DND-41 (cell line): Measurements from ENCODE around the gene DNMBP.

Experiments
- ATAC-seq: fragments of 200-7000 bp; cut with Tn5 transposase; 3 replicates; pipeline ENCODE4 v1.9.1; 2021; ENCODE audit warnings: low read depth; ENCODE audit not compliant: insufficient read depth
- DNase-seq: peaks from one replicate; pipeline ENCODE4 v3.0.0-alpha.2; 2020
- H2AFZ ChIP-seq: 2 replicates; pipeline ENCODE4 v1.6.0; 2012; ENCODE audit warnings: low read depth, low read length
- H3K27ac ChIP-seq: 2 replicates; pipeline ENCODE4 v1.5.1; 2012; ENCODE audit warnings: low read length, inconsistent platforms
- H3K27me3 ChIP-seq: fragments of 200-600 bp; sonication (generic); 2 replicates; pipeline ENCODE4 v1.6.0; 2012; ENCODE audit warnings: low read length, mild to moderate bottlenecking, inconsistent platforms; ENCODE audit not compliant: insufficient read depth, poor library complexity
- H3K36me3 ChIP-seq: 2 replicates; pipeline ENCODE4 v1.5.1; 2012; ENCODE audit warnings: low read length, inconsistent platforms; ENCODE audit not compliant: insufficient read depth
- H3K4me1 ChIP-seq: 2 replicates; pipeline ENCODE4 v1.5.1; 2012; ENCODE audit warnings: mild to moderate bottlenecking, low read length; ENCODE audit not compliant: insufficient read depth
- H3K4me2 ChIP-seq: 2 replicates; pipeline ENCODE4 v1.6.0; 2012; ENCODE audit warnings: mild to moderate bottlenecking, moderate library complexity, low read length, inconsistent platforms; ENCODE audit not compliant: insufficient read depth
- H3K4me3 ChIP-seq, 2 experiments: fragments of 200-600 bp in 1 of 2; shearing (Covaris generic) in 1 of 2; 2 replicates each; pipeline ENCODE4 v1.5.1; 2012 to 2016; ENCODE audit warnings: inconsistent platforms in 2 of 2, low read length in 2 of 2, mild to moderate bottlenecking in 2 of 2, low read depth in 1 of 2, moderate library complexity in 1 of 2
- H3K79me2 ChIP-seq: 2 replicates; pipeline ENCODE4 v1.6.0; 2012; ENCODE audit warnings: low read length, inconsistent platforms; ENCODE audit not compliant: insufficient read depth
- H3K9ac ChIP-seq: 2 replicates; pipeline ENCODE4 v1.6.0; 2012; ENCODE audit warnings: low read depth, mild to moderate bottlenecking, inconsistent platforms, low read length, moderate library complexity
- H3K9me3 ChIP-seq: 2 replicates; pipeline ENCODE4 v1.5.1; 2012; ENCODE audit warnings: low read length, moderate library complexity, mild to moderate bottlenecking, inconsistent platforms; ENCODE audit not compliant: insufficient read depth, severe bottlenecking
- H4K20me1 ChIP-seq: 2 replicates; pipeline ENCODE4 v1.6.0; 2012; ENCODE audit warnings: low read length; ENCODE audit not compliant: insufficient read depth
- EZH2 ChIP-seq: IDR thresholded peaks from 3 replicates; pipeline ENCODE4 v1.6.1; 2012; ENCODE audit warnings: borderline replicate concordance, low read depth, mild to moderate bottlenecking, moderate library complexity, low read length, inconsistent platforms; ENCODE audit not compliant: severe bottlenecking
- TF ChIP-seq, protein P1 (sequence below): IDR thresholded peaks from 2 replicates; pipeline ENCODE4 v1.5.1; 2012; ENCODE audit warnings: borderline replicate concordance, low read length, moderate library complexity, mild to moderate bottlenecking; ENCODE audit not compliant: poor library complexity, severe bottlenecking; ENCODE audit errors: extremely low read depth

DNMBP gene

DNA sequence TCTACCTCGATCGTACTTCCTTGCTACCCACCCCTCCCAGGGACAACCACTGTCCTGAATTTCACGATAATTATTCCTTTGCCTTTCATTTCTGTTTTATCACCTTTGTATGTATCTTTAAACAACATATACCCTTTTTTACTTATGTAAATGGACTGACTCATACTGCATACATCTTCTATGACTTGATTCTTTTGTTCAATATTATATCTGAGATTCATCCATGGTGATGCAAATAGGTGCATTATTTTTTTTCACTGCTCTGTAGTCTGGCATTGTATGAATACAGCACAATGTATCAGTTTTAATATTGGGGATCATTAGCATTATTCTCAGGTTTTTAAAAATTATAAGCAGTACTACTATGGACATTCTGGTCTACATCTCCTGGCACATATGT, 157.9 kb downstream of the DNMBP start:
- Histone ChIP-seq H3K79me2 (no peaks in the 10 kb centered on the region), H3K9ac (no peak overlapping the region), H3K4me2 (no peak overlapping the region), H3K36me3 (no peaks in the 10 kb centered on the region), H3K4me1 (no peaks in the 10 kb centered on the region), H3K4me3 (no peak overlapping the region), H3K27ac (no peak overlapping the region), H2AFZ (no peak overlapping the region), H4K20me1 (peaks cover 3% of the 10 kb centered on the region; the same call in 1 of the 2 replicates), H3K9me3 (no peaks in the 10 kb centered on the region), H3K27me3 (no peaks in the 10 kb centered on the region)
- ATAC-seq: no peak
- TF ChIP-seq, protein P1, sequence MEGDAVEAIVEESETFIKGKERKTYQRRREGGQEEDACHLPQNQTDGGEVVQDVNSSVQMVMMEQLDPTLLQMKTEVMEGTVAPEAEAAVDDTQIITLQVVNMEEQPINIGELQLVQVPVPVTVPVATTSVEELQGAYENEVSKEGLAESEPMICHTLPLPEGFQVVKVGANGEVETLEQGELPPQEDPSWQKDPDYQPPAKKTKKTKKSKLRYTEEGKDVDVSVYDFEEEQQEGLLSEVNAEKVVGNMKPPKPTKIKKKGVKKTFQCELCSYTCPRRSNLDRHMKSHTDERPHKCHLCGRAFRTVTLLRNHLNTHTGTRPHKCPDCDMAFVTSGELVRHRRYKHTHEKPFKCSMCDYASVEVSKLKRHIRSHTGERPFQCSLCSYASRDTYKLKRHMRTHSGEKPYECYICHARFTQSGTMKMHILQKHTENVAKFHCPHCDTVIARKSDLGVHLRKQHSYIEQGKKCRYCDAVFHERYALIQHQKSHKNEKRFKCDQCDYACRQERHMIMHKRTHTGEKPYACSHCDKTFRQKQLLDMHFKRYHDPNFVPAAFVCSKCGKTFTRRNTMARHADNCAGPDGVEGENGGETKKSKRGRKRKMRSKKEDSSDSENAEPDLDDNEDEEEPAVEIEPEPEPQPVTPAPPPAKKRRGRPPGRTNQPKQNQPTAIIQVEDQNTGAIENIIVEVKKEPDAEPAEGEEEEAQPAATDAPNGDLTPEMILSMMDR: no peak
- no peak for TF ChIP-seq EZH2
- no peak for DNase-seq

DNA sequence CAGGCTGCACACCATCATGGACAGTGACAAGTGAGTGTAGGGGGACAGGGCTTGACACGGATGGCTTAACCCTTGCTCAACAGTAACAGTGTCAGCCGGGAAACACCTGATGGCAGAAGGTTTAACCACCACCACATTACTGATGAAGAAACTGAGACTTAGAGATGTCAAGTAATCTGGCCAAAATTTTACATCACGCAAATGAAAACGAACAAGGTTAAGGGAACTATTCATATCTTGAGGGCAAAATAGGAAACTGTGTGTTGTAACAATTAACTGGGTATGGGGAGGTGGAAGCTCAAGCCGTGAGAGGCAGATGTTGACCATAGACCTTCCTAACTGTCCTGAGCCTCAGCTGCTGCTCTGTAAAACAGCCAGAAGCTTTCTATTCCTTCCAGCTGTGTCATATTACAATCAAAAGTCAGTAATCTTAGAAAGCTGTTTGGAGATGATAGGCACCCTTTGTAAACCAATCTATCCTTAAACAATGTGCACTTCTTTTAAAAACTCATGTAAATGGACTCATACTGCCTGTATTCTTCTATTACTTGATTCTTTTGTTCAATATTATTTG, 158.9 kb downstream of the DNMBP start:
- Histone ChIP-seq H3K27me3 (no peaks in the 10 kb centered on the region), H3K36me3 (no peaks in the 10 kb centered on the region), H3K79me2 (no peaks in the 10 kb centered on the region), H3K4me1 (0 out of 2 replicates have a peak, but pooled peaks cover 2% of the 10 kb centered on the region), H3K4me3 (no peak overlapping the region), H3K9me3 (no peaks in the 10 kb centered on the region), H3K27ac (no peak overlapping the region), H3K4me2 (no peak overlapping the region), H3K9ac (no peak overlapping the region), H2AFZ (no peak overlapping the region), H4K20me1 (peaks cover 3% of the 10 kb centered on the region; the same call in 1 of the 2 replicates)
- TF ChIP-seq, protein P1: no peak
- no peak for TF ChIP-seq EZH2
- ATAC-seq (no peak), DNase-seq (no peak)

DNA sequence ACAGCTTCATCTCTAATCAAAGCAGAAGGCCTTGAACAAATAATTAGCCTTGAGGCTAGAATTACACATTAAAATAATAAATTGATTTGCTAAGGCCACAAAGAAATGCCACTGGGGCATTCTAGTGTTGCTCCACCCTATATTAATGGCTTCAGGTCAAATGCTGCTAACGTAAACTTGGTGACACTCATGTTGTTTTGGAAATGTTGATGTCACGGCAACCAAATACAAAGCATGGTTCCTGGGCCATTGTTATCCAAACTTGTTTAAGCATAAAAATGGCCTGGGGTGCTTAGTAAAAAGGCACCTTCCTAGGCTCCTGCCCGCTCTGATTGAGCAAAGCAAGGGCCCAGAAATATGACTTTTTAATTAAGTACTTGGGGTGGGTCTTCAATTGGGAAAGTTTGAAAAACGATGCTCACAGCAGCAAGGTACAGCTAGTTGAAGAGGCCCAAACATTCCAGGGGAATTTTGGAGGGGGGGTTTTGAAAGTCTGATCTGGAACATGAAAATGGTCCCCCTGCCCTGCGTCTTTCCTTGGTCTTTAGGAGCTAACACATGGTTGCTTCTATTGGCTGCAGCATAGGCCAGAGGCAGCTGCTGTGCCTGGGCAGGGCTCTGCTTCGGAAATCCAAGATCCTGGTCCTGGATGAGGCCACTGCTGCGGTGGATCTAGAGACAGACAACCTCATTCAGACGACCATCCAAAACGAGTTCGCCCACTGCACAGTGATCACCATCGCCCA, 159.6 kb downstream of the DNMBP start:
- no peak overlapping the region for H2AFZ ChIP-seq
- peaks cover 3% of the 10 kb centered on the region; the same call in 1 of the 2 replicates for H4K20me1 ChIP-seq
- H3K4me2 ChIP-seq: no peak overlapping the region
- H3K27me3 ChIP-seq: no peaks in the 10 kb centered on the region
- no peaks in the 10 kb centered on the region for H3K79me2 ChIP-seq
- no peak overlapping the region for H3K9ac ChIP-seq
- H3K27ac ChIP-seq: no peak overlapping the region
- TF ChIP-seq, protein P1: no peak
- TF ChIP-seq EZH2: no peak
- H3K4me1 ChIP-seq: peaks cover 5% of the 10 kb centered on the region; the same call in 1 of the 2 replicates
- H3K9me3 ChIP-seq: no peaks in the 10 kb centered on the region
- DNase-seq: no peak
- no peak for ATAC-seq
- no peaks in the 10 kb centered on the region for H3K36me3 ChIP-seq
- H3K4me3 ChIP-seq: no peak overlapping the region
